ENCODE measurements around the gene HUWE1.
"Not testable (repeated sequence)": the region's sequence is repeated elsewhere in the genome, so short reads cannot be mapped to it uniquely, and the experiment has no call there.

DNA sequence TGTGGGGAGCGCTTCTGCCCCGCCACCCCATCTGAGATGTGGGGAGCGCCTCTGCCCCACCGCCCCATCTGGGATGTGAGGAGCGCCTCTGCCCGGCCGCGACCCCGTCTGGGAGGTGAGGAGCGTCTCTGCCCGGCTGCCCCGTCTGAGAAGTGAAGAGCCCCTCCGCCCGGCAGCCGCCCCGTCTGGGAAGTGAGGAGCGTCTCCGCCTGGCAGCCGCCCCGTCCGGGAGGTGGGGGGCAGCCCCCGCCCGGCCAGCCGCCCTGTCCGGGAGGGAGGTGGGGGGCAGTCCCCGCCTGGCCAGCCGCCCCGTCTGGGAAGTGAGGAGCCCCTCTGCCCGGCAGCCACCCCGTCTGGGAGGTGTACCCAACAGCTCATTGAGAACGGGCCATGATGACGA is 35.1 kb upstream of the HUWE1 start:
- TF ChIP-seq, protein P1, sequence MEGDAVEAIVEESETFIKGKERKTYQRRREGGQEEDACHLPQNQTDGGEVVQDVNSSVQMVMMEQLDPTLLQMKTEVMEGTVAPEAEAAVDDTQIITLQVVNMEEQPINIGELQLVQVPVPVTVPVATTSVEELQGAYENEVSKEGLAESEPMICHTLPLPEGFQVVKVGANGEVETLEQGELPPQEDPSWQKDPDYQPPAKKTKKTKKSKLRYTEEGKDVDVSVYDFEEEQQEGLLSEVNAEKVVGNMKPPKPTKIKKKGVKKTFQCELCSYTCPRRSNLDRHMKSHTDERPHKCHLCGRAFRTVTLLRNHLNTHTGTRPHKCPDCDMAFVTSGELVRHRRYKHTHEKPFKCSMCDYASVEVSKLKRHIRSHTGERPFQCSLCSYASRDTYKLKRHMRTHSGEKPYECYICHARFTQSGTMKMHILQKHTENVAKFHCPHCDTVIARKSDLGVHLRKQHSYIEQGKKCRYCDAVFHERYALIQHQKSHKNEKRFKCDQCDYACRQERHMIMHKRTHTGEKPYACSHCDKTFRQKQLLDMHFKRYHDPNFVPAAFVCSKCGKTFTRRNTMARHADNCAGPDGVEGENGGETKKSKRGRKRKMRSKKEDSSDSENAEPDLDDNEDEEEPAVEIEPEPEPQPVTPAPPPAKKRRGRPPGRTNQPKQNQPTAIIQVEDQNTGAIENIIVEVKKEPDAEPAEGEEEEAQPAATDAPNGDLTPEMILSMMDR (IDR thresholded peaks at IDR 0.05) = not testable (repeated sequence)
- TF ChIP-seq POLR2A (IDR thresholded peaks at IDR 0.05) = not testable (repeated sequence)
